GM19467 (cell line): ENCODE data around the gene FAM83F.
"Not testable (repeated sequence)": the region's sequence is repeated elsewhere in the genome, so short reads cannot be mapped to it uniquely, and the experiment has no call there.

Experiments used
- ATAC-seq: cut with Tn5 transposase; IDR thresholded peaks from one replicate; pipeline ENCODE4 v1.9.1; 2021; ENCODE audit warnings: mild to moderate bottlenecking, moderate library complexity; ENCODE audit not compliant: unreplicated experiment

FAM83F gene

GRCh38 chr22:40009951-40010671 lies 15.4 kb downstream of the FAM83F start:
- no peak for ATAC-seq

- no peak for ATAC-seq
Measured at GRCh38 chr22:40010746-40011145, 16.0 kb downstream of the FAM83F start.

GRCh38 chr22:40014667-40015248 lies 20.0 kb downstream of the FAM83F start:
- ATAC-seq = no peak

GRCh38 chr22:40015358-40015976 lies 20.7 kb downstream of the FAM83F start:
- ATAC-seq = no peak

GRCh38 chr22:40018051-40018450 lies 23.3 kb downstream of the FAM83F start:
- no peak for ATAC-seq

GRCh38 chr22:40019100-40019499 lies 24.3 kb downstream of the FAM83F start:
- ATAC-seq = no peak

GRCh38 chr22:40020956-40021355 lies 26.2 kb downstream of the FAM83F start:
- ATAC-seq = no peak

- ATAC-seq = no peak
Measured at GRCh38 chr22:40021401-40022000, 26.7 kb downstream of the FAM83F start.

GRCh38 chr22:40022536-40023240 lies 27.9 kb downstream of the FAM83F start:
- ATAC-seq = no peak

GRCh38 chr22:40023341-40023841 lies 28.6 kb downstream of the FAM83F start:
- no peak for ATAC-seq

GRCh38 chr22:40024201-40025061 lies 29.7 kb downstream of the FAM83F start:
- no peak for ATAC-seq

- ATAC-seq = not testable (repeated sequence)
Measured at GRCh38 chr22:40025062-40025379, 30.3 kb downstream of the FAM83F start.

- ATAC-seq = no peak
Measured at GRCh38 chr22:40025856-40026255, 31.1 kb downstream of the FAM83F start.

- no peak for ATAC-seq
Measured at GRCh38 chr22:40026641-40027040, 31.9 kb downstream of the FAM83F start.

GRCh38 chr22:40027191-40028097 lies 32.7 kb downstream of the FAM83F start:
- no peak for ATAC-seq

- no peak for ATAC-seq
Measured at GRCh38 chr22:40028098-40028425, 33.3 kb downstream of the FAM83F start.

- ATAC-seq = no peak
Measured at GRCh38 chr22:40029189-40029890, 34.6 kb downstream of the FAM83F start.

GRCh38 chr22:40030026-40030757 lies 35.4 kb downstream of the FAM83F start:
- ATAC-seq = no peak
